Lower lobe of right lung (tissue), 2 donors: Measurements from ENCODE around the gene GPR6. TPM values are rescaled to one million over a fixed set of nuclear protein-coding genes. Genes with fewer than 3 reads are reported as not detected.

ENCODE experiments used
- ATAC-seq, 2 donors: fragments of 200-7000 bp; cut with Tn5 transposase; one replicate each; pipeline ENCODE4 v1.9.1; 2020 to 2022; ENCODE audit warnings: mild to moderate bottlenecking in 2 of 2, moderate library complexity in 2 of 2
- DNase-seq: peaks from one replicate; pipeline ENCODE4 v3.0.0-alpha.2; 2020
- H3K27ac ChIP-seq: fragments of 200-600 bp; one replicate; pipeline ENCODE4 v1.8.0; 2022
- H3K27me3 ChIP-seq: fragments of 200-600 bp; one replicate; pipeline ENCODE4 v1.8.0; 2022; ENCODE audit warnings: low read depth
- H3K36me3 ChIP-seq: fragments of 200-600 bp; one replicate; pipeline ENCODE4 v1.8.0; 2022; ENCODE audit warnings: mild to moderate bottlenecking
- H3K4me1 ChIP-seq: fragments of 200-600 bp; one replicate; pipeline ENCODE4 v1.8.0; 2022
- H3K4me3 ChIP-seq: fragments of 200-600 bp; one replicate; pipeline ENCODE4 v1.8.0; 2022; ENCODE audit warnings: mild to moderate bottlenecking
- H3K9me3 ChIP-seq: fragments of 200-600 bp; one replicate; pipeline ENCODE4 v1.8.0; 2022
- CTCF ChIP-seq: fragments of 200-600 bp; IDR thresholded peaks from one replicate; pipeline ENCODE4 v1.8.0; 2022; ENCODE audit warnings: antibody characterized with exemption, mild to moderate bottlenecking
- intact Hi-C: fragments of 100-400 bp; cut with DNase I; formaldehyde crosslinking; loops from one replicate; pipeline ENCODE4 v1.11.0; 2022
- total RNA-seq: library from RNA; stranded (reverse); fragmentation: NEBNext Ultra II Directional; extraction: Animal tissue kit (Norgen Biotek cat#: 25700); gene quantifications from one replicate; pipeline ENCODE4 v1.2.1, GENCODE V29; 2021
- donor health status: DM: no; HTN: yes; CAD: no; lungs with severe emphysema.

Gene GPR6
- total RNA-seq, 1 donor from 2014 or later = not detected

DNA sequence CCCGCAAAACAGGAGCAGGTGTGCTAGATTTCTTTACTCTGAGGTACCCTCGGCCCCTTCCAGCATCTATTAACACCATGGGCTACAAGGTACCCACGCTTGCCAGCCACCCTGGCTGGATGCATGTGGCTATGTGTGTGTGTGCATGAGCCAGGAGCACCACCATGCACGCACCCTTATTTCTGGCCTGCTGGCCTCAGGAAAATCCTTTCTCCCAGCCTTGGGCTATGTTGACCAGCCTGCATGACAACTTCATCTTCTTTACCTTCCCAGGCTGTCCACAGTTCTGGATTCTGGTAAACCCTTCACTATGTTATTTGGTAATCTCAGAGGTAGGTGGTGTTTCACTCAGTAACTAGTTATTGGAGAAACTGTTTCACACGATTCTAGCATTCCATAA is 40.4 kb downstream of the GPR6 start:
- Histone ChIP-seq H3K4me1 (no peaks in the 10 kb centered on the region), H3K36me3 (no peaks in the 10 kb centered on the region), H3K27me3 (peaks cover 4% of the 10 kb centered on the region), H3K27ac (no peak overlapping the region), H3K9me3 (no peaks in the 10 kb centered on the region), H3K4me3 (no peak overlapping the region)
- no peak for ATAC-seq
- no peak for DNase-seq
- intact Hi-C loops = no loop called here
- TF ChIP-seq CTCF = no peak

DNA sequence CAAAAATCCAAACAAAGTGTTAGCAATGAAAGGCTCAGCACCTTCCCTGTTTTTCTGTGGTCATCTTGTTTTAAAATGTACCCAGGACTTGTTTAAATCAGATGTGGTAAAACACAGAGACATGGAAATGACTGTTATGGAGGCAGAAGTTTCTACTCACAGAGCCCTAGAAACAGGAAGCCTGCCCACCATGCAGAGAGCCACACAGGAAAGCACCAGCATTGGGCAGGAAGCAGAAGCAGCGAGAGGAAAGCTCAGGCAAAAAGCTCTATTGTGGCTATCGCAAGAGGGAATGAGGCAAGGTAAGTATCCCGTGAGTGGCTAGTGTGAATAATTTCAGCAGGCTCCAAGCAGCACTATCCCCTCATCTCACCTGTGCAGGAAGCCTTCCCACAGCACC is 42.8 kb downstream of the GPR6 start:
- ATAC-seq (peak in 1 of 2 donors; percentile 23), DNase-seq (no peak)
- intact Hi-C loops = no loop called here
- Histone ChIP-seq H3K4me1 (no peaks in the 10 kb centered on the region), H3K9me3 (no peaks in the 10 kb centered on the region), H3K4me3 (no peak overlapping the region), H3K27ac (no peak overlapping the region), H3K27me3 (no peaks in the 10 kb centered on the region), H3K36me3 (no peaks in the 10 kb centered on the region)
- TF ChIP-seq CTCF = no peak

- Histone ChIP-seq H3K4me3 (no peak overlapping the region), H3K36me3 (no peaks in the 10 kb centered on the region), H3K4me1 (no peaks in the 10 kb centered on the region), H3K27ac (no peak overlapping the region), H3K27me3 (no peaks in the 10 kb centered on the region), H3K9me3 (no peaks in the 10 kb centered on the region)
- DNase-seq (no peak), ATAC-seq (no peak)
- TF ChIP-seq CTCF = no peak
- intact Hi-C loops = no loop called here
Measured at GRCh38 chr6:110029144-110029543, 51.0 kb downstream of the GPR6 start.

Other genes with a start within 250 kb of the GPR6 start
- 4.3 TPM for gene WASF1, start 201.4 kb downstream of the GPR6 start, total RNA-seq
- gene CDC40, start 202.1 kb downstream of the GPR6 start, total RNA-seq = 27.9 TPM